Jurkat, Clone E6-1 (cell line): ENCODE data around the gene ANGEL1.

Experiments used
- DNase-seq: peaks from one replicate; pipeline ENCODE4 v3.0.0-alpha.2; 2011; ENCODE audit warnings: low read depth, low spot score
- H3K4me3 ChIP-seq: 2 replicates; pipeline ENCODE4 v1.5.1; 2011; ENCODE audit warnings: mild to moderate bottlenecking, low read length, control low read depth, moderate library complexity

ANGEL1 gene

DNA sequence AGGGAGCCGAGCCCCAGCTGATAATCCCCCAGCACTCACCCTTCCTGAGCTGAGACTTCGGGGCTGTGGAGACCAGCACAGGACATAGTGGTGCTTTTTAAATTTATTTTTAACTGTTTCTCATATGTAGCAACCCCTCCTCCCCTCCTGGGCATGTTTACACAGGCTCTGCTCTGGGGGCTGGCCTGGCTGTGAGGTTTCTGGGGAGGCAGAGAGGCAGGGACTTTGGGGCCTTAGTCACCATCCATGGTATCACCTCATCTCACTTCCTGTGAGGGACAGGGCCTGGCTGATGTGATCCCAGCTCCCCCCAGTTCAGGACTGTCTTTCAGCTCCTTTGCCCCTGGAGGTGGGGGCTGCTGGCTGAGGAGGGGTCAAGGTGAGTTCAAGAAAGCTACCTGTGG is 31.0 kb downstream of the ANGEL1 start:
- no peak overlapping the region for H3K4me3 ChIP-seq
- no peak for DNase-seq

DNA sequence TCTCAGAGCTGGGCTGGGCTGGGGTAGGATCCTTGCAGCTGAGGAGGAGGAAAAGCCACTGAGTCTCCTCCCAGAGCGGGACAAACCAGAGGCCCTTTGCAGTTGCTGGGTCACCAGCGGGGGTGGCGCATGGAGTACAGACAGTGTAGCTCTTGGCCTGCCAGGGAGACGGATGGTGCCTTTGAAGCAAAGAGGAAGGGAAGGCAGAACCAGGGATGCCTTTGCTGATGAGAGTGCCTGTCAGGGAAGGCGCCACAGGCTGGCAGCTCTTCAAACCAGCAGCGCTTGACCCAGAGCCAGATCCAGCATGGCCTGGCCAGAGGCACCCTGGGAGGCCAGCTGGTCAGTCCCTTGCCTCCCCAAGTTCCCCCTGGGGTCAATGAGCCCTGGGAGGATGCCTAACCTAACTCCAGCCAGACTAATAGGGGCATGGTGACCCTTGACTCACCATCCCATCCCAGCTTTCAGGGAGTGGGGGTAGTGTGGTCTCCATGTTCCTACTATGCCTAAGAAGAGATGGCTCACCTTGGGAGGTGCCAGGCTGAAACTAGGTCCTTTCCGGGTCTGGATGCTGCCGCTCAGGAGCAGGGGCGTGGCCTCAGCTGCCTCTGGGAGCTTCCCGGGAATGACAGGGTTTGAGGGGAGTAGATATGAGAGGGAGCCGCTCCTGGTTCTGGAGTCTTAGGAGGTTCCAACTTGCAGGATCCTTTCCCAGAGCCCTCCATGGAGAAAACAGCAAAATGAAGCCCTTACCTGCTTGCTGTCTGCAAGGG is 31.6 kb downstream of the ANGEL1 start:
- no peak for DNase-seq
- H3K4me3 ChIP-seq = no peak overlapping the region

GRCh38 chr14:76780360-76780759 is 32.3 kb downstream of the ANGEL1 start:
- DNase-seq = no peak
- no peak overlapping the region for H3K4me3 ChIP-seq

DNA sequence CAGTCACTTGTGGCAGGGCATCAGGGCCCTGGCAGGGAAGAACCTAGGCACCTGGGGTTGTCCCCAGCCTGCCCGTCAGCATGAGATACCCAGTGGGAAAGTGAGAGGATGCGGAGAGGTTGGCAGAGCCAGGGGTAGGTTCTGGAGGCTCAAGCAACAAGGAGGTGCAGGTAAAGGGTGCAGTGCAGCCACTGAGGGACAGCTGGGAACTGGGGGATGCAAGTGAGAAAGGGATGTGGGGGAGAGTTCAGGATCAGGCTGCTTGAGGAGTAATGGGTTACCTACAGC is 32.7 kb downstream of the ANGEL1 start:
- H3K4me3 ChIP-seq = no peak overlapping the region
- no peak for DNase-seq

DNA sequence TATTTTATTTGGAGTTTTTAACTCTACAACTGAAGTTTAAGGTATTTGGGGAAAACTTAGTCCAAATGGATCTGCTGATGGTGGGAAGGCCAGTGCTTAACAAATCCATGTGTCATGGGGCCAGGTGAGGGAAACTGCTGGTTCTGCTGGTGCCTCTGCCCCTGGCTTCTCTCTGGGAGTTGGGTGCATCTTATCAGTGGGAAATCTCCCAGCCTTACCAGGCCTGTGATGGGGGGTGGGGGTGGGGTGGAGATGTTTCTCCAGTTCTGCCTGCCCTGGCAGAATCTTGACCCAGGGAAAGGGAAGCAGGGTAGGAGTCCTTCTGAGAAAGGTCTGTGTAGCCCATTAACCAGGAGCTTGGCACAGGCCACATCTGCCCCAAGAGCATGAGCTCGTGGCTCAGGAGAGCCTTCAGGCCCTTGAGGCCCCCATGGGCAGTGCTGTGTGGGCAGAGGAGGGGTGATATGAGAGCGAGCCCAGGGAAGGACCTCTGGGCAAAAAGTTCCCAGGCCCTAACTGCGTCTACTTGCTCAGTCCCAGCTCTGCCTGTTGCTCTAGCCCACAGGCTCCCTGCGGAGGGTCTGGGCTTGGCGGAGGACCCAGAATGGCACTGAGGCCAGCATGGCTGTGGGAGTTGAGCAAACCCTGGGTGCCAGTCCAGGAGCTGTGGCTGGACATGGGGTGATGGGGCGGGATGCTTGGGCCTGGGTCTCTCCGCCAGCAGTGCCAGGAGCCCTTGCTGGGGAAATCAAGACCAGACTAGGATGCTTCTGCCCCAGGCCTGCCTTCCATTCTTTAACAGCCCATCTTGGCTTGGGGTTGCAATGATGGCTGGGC is 33.2 kb downstream of the ANGEL1 start:
- no peak overlapping the region for H3K4me3 ChIP-seq
- DNase-seq = no peak

DNA sequence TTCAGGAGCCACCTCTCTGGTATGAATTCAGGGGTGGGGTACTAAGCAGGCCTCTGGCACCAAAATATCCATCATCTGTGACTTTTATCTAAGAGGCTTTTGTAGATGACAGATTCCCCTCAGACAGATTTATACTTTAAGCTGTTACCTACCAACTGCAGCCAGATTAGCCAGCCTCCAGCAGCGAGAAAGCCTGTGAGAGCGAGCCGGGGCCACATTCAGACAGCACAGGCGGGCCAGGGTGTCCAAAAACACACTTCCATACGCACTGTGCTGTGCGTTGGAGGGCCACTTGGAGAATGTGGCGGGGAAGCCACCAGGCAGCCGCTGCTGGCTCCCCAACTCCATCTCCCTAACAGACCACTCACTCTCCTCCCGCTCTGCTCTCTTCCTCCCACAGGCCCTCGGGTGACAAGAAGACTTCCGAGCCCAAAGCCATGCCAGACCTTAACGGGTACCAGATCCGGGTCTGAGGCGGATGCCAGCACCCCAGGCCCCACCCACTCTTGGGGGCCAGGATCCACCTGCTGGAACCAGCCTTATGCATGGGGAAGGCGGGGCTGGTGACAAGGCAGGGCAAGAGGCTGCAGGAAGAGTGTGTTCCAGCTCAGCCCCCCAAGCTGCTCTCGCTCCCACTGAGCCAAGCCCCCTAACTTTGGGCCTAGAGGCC is 34.0 kb downstream of the ANGEL1 start:
- H3K4me3 ChIP-seq = no peak overlapping the region
- DNase-seq = no peak

DNA sequence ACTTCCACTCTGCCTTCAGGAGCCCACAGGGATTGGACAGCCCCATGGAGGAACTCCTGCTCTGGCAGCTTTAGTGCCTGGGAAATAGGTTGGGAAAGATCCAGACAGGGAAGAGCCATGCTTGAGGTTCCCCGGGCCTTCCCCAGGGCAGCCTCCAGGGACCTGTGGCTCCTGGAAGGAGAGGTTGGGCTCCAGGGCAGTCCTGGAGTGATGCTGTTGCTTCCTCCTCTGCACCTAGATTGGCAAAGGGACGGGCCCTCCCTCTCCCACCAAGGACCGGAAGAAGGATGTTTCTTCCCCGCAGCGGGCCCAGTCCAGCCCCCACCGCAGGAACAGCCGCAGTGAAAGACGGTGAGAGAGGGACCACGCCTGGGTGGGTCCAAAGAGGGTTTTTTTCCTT is 35.0 kb downstream of the ANGEL1 start:
- DNase-seq = no peak
- no peak overlapping the region for H3K4me3 ChIP-seq

DNA sequence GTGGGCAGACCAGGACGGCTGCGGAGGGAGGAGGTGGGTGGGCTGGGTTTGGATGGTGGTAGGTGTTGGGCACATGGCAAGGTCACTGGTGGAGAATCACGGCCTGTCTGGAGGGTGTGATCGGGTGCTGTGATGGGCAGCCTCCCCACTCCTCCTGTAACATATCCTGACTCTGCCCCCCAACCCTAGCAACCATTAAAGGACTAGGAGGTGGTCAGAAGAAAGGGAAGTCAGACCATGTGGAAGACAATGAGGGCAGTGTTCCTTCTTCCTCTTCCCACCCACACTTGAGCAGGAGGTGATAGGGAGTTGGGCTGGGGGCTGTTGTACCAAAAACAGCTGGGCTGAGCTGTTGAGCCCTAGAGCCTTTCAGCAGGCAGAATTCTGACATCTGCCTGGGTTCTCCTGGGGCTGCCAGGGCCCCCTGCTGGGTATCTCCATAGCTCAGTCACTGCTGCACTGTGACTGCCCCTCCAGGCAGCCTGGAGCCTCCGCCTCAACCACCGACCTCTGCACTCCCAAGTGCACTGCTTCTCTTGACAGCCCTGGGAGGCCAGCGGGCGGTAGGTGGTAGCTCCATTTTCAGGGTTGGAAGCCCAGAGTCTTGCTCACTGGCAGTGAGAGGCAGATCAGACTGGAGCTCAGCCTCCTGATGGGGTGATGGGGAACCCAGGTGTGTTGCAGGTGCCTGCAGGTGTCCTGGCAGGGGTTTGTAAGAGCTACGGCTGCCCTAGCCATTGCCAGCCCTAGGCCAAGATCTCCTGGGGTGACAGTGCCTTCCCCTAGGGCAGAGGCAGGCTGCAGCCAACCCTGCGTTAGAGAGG is 36.0 kb downstream of the ANGEL1 start:
- no peak for DNase-seq
- no peak overlapping the region for H3K4me3 ChIP-seq

DNA sequence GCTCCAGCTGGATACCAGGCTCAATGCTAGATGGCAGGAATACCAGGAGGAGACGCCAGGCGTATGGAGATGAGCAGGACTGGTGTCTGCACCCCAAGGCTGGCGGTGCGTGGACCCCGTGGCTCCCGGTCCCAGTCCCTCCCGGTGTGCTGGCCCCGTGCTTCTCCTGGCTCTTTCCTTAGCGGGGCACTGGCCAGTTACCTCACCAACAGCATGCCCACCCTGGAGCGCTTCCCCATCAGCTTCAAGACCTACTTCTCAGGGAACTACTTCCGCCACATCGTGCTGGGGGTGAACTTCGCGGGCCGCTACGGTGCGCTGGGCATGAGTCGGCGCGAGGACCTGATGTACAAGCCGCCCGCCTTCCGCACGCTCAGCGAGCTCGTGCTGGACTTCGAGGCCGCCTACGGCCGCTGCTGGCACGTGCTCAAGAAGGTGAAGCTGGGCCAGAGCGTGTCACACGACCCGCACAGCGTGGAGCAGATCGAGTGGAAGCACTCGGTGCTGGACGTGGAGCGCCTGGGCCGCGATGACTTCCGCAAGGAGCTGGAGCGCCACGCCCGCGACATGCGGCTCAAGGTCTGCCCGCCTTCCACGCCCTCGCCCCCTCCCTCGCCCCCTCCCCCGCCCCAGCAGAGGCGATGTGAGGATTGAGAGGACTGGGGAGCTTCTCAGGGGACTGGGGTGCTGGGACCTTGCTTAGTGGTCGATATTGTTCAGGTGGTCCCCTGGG is 36.8 kb downstream of the ANGEL1 start:
- no peak for DNase-seq
- no peak overlapping the region for H3K4me3 ChIP-seq

GRCh38 chr14:76774821-76775694 is 37.6 kb downstream of the ANGEL1 start:
- no peak overlapping the region for H3K4me3 ChIP-seq
- no peak for DNase-seq

DNA sequence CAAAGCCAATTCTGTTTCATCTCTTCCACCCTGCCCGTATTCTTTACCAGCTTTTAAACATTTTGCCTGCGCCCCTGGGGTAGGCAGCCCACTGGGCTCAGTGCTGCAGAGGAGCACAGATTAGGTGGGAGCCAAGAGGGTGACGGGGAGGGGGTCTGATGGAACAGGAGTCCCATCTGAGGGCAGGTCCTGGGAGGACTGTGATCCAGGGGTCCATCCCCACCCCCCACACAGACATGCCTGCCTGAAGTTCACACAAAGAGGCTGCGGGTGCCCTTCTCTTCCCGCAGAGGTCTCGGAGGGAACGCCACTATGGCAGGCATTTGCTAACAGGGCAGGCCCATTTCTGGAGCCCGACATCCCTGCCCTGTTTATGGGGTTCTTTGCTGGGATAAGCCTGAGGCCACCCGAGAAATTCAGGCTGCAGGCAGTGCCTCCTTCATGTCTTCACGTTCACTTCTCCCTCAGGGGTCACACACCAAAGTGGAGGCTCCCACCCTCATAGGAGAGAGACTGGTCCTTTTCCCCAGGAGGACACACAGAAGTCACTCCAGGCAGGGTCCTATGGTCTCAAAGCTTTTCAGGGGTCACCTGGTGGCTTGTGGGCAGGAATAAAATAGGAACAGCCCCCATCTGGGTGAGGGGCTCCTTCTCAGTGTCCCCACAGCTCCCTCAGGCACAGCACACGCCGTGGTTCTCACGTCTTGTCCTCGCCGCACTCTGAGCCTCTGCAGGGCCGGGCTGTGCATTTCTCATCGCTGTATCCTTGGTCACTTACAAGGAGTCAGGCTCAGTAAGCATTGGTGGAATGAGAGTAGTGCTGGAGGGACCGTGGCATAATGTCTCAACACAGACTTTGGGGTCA is 38.5 kb downstream of the ANGEL1 start:
- no peak for DNase-seq
- no peak overlapping the region for H3K4me3 ChIP-seq

DNA sequence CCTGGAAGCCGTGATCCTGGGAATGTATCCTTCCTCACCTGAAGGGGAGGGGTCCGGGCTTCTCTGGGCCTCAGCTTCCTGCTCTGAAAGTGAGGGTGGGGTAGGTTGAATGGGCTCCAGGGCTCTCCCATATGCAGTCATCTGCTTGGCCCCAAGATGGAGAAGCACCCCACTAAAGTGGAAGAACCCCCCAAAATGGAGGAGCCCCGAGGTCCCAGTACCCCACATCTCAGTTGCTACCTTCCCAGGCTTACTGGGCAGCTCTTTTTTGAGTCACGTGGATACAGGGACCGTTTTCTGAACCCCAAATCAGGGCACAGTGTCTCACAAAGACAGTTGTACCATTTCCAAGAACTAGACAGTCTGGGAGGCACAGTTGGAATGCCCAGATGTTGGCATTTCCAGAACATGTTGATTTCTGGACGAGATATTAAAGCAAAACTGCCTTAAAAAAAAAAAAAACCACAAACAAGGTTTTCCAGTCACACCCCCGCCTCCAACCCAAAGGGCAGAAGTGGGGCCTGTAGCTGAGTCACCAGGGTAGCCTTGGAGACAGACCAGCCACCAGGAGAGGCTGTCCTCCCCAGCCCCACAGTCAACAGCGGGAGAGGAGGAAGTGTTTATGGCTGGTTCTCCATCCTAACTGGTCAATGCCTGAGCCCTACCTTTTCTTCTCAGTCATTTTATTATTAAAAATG is 39.3 kb downstream of the ANGEL1 start:
- H3K4me3 ChIP-seq = no peak overlapping the region
- DNase-seq = no peak

DNA sequence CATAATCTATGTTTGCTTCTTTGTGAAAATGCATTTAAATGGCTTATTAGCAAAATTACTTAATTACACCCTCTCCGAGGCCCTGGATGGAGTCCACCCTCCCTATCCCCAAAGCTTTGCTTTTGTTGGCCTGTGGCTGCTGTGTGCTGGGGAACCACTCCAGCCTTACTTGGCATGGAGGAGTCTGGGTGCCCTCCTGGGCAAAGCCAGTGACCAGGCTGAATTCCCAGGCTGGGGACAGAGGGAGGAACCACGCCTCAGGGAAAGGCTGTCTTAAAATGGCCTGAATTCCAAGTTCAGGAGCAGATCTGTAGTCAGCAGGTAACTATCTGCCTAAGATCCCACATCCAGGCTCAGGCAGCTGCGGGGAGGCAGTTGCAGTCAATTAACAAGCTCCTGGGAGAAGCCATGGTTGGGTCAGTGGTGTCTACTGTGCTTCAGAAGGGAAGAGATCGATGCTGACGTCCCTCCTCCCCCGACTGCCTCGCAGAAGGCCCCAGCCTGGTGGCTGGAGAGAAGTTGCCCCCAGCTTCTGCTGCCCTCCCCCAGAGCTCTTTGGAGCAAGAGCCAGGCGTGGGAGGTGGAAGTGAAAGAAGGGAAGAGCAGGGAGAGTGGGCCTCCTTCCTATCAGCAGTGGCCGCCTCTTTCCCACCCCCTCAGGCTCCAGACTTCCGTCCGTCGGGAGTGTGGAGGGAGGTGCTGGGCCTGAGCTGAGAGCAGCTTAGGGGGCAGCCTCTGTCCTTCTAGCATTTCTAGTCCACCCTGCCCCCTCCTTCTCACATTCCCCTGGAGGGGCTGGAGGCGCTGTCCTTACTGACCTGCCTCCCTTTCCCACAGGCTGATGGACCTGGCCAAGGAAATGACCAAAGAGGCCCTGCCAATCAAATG is 40.1 kb downstream of the ANGEL1 start:
- no peak for DNase-seq
- H3K4me3 ChIP-seq = no peak overlapping the region

DNA sequence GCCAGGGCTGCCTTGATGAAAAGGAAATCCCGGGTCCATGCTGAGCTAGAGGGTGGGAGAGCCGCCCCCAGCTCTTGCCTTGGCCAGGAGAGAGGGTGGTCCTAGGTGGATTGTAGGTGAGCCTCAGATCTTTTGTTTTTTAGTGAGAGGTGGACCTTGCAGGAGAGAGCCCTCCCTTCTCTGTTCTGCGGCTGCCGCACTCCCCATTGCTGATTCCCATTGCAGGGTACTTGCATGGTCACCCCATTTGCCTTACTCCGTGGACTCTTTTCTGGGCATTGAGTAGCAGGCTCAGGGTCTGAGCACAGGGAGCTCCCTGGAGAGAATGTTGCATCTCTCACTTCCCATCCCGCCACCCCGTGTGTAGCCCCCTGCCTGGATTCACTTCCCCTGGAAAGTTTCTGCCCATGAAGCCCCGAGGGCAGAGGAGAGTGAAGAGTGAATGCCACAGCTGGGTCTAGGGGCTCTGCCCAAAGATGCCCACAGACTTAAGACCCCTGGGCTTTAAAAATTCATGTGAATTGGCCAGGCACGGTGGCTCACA is 41.2 kb downstream of the ANGEL1 start:
- no peak for DNase-seq
- no peak overlapping the region for H3K4me3 ChIP-seq
